Lung (tissue), 12 donors: ENCODE results near the gene IQGAP2. TPM values are rescaled to one million over a fixed set of nuclear protein-coding genes. Genes with fewer than 3 reads are reported as not detected.
"Not testable (repeated sequence)": the region's sequence is repeated elsewhere in the genome, so short reads cannot be mapped to it uniquely, and the experiment has no call there.

Source experiments
- ATAC-seq: fragments of 200-7000 bp; cut with Tn5 transposase; one replicate; pipeline ENCODE4 v1.9.1; 2020; ENCODE audit warnings: moderate number of reproducible peaks; ENCODE audit not compliant: insufficient read depth, low FRiP score
- DNase-seq, 3 donors: peaks; one replicate each; pipeline ENCODE4 v3.0.0-alpha.2; 2013 to 2017
- H3K27ac ChIP-seq, 2 donors: one replicate each; pipeline ENCODE4 v1.5.1; 2013; ENCODE audit warnings: mild to moderate bottlenecking in 2 of 2, moderate library complexity in 2 of 2, control low read depth in 1 of 2, inconsistent platforms in 1 of 2, low read depth in 1 of 2, low read length in 1 of 2
- H3K27me3 ChIP-seq, 3 donors: one replicate each; pipeline ENCODE4 v1.5.1; 2013; ENCODE audit warnings: low read length in 2 of 3; ENCODE audit not compliant: control insufficient read depth in 3 of 3, insufficient read depth in 3 of 3
- H3K36me3 ChIP-seq, 4 donors: one replicate each; pipeline ENCODE4 v1.5.1; 2013; ENCODE audit warnings: low read length in 4 of 4, mild to moderate bottlenecking in 1 of 4, moderate library complexity in 1 of 4; ENCODE audit not compliant: control insufficient read depth in 4 of 4, insufficient read depth in 4 of 4
- H3K4me1 ChIP-seq, 5 donors: one replicate each; pipeline ENCODE4 v1.5.1; 2013; ENCODE audit warnings: low read length in 5 of 5, mild to moderate bottlenecking in 2 of 5, moderate library complexity in 1 of 5; ENCODE audit not compliant: control insufficient read depth in 5 of 5, insufficient read depth in 5 of 5
- H3K4me3 ChIP-seq: one replicate; pipeline ENCODE4 v1.5.1; 2013; ENCODE audit warnings: mild to moderate bottlenecking, control low read depth, moderate library complexity
- H3K9ac ChIP-seq, 2 donors: one replicate each; pipeline ENCODE4 v1.5.1; 2013; ENCODE audit warnings: low read length in 2 of 2, control low read depth in 1 of 2; ENCODE audit not compliant: insufficient read depth in 1 of 2
- H3K9me3 ChIP-seq, 4 donors: one replicate each; pipeline ENCODE4 v1.5.1; 2013; ENCODE audit warnings: low read length in 3 of 4, mild to moderate bottlenecking in 1 of 4, moderate library complexity in 1 of 4; ENCODE audit not compliant: control insufficient read depth in 4 of 4, insufficient read depth in 3 of 4
- CTCF ChIP-seq: IDR thresholded peaks from 2 replicates; pipeline ENCODE4 v1.5.1; 2012; ENCODE audit warnings: mild to moderate bottlenecking; ENCODE audit errors: control extremely low read depth, extremely low read depth
- WGBS, 2 donors: extraction: QIAGEN DNeasy Blood & Tissue Kit; methylation state at CpG; one replicate each; pipeline ENCODE4 v1.1.7; 2013; 5-methylcytosine and 5-hydroxymethylcytosine counted together
- polyA plus RNA-seq, 2 donors: library from polyadenylated mRNA; stranded (reverse); fragments of 200-250 nt; gene quantifications; one replicate each; pipeline ENCODE4 v1.2.1, GENCODE V29; 2013
- total RNA-seq, 2 donors: library from RNA; depleted of rRNA in 1 of 2; stranded (reverse); fragments of >200 nt in 1 of 2; gene quantifications; one replicate each; pipeline ENCODE4 v1.2.1, GENCODE V29; 2014 to 2021
- donor health status: control.
- donor health status: control.
- donor health status: Bipolar disorder and iron deficiency.
- donor health status: healthy.
- donor health status: DM: yes; HTN: yes; CAD: no.

Gene IQGAP2
- total and polyA plus RNA-seq, 4 donors = 6.0 to 33.6 (median 13.7) TPM

- Histone ChIP-seq H3K9ac (no peak overlapping the region), H3K36me3 (no peaks in the 10 kb centered on the region), H3K27ac (no peak overlapping the region), H3K27me3 (no peaks in the 10 kb centered on the region), H3K9me3 (no peaks in the 10 kb centered on the region), H3K4me1 (no peaks in the 10 kb centered on the region), H3K4me3 (no peak overlapping the region)
- no peak for DNase-seq
- TF ChIP-seq CTCF = no peak
- 93 to 95% methylated on average over 8 of the region's 8 CpGs for WGBS, 2 donors
- no peak for ATAC-seq
Observed at GRCh38 chr5:76677849-76678472, 274.9 kb downstream of the IQGAP2 start.

DNA sequence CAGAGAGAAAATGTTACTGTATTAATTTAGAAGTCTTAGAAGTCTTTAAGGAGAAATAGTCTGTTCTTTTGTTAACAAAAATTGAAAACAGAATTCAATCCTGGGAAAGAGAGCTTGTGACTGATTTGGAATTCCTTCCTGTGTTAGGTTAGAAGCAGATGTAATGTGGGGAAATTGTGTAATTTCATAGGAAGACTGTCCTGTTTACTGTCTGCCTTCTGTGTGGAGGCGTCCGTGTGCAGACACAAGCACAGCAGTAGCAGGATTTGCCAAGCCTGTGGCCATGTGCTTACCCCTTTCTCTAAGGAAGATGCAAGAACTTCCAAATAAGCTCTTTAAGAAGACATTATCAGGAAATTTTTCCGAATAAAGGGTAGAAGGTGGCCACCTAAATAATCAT lies 276.1 kb downstream of the IQGAP2 start:
- Histone ChIP-seq H3K9me3 (no peaks in the 10 kb centered on the region), H3K4me1 (no peaks in the 10 kb centered on the region), H3K4me3 (no peak overlapping the region), H3K36me3 (no peaks in the 10 kb centered on the region), H3K27ac (no peak overlapping the region), H3K27me3 (no peaks in the 10 kb centered on the region), H3K9ac (no peak overlapping the region)
- no peak for TF ChIP-seq CTCF
- peak in 1 of 3 donors; percentile 42 for DNase-seq
- 61 to 67% methylated on average over 3 of the region's 3 CpGs for WGBS, 2 donors
- ATAC-seq = no peak

DNA sequence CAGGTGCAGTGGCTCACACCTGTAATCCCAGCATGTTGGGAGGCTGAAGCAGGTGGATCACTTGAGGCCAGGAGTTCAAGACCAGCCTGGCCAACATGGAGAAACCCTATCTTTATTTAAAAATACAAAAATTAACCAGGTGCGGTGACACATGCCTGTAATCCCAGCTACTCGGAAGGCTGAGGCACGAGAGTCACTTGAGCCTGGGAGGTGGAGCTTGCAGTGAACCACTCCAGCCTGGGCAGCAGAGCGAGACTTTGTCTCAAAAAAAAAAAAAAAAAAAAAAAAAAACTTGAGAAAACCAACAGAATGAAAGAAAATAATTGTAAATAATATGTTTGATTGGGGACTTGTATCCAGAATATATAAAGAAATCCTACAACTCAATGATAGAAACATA lies 277.7 kb downstream of the IQGAP2 start:
- DNase-seq, H3K4me1 ChIP-seq, ATAC-seq, H3K4me3 ChIP-seq, H3K9me3 ChIP-seq, H3K9ac ChIP-seq, H3K27me3 ChIP-seq, H3K27ac ChIP-seq, H3K36me3 ChIP-seq: not testable (repeated sequence)
- 83 to 94% methylated on average over 4 of the region's 4 CpGs for WGBS, 2 donors

- H3K4me1 ChIP-seq = no peaks in the 10 kb centered on the region
- H3K36me3 ChIP-seq = no peaks in the 10 kb centered on the region
- H3K9ac ChIP-seq = no peak overlapping the region
- no peak for TF ChIP-seq CTCF
- ATAC-seq (no peak), DNase-seq (no peak)
- WGBS, 2 donors = 65 to 90% methylated on average over 4 of the region's 4 CpGs
- no peak overlapping the region for H3K4me3 ChIP-seq
- no peak overlapping the region for H3K27ac ChIP-seq
- H3K9me3 ChIP-seq = peaks cover 0 to 2% (median 0%) of the 10 kb centered on the region in 4 donors
- no peaks in the 10 kb centered on the region for H3K27me3 ChIP-seq
Observed at GRCh38 chr5:76681287-76681686, 278.2 kb downstream of the IQGAP2 start.
